GM18909 (cell line): ENCODE data around the gene SOHLH1.
"Not testable (repeated sequence)": the region's sequence is repeated elsewhere in the genome, so short reads cannot be mapped to it uniquely, and the experiment has no call there.

Experiments
- ATAC-seq: cut with Tn5 transposase; IDR thresholded peaks from one replicate; pipeline ENCODE4 v1.9.1; 2021; ENCODE audit warnings: mild to moderate bottlenecking; ENCODE audit not compliant: unreplicated experiment, poor library complexity

SOHLH1 gene

GRCh38 chr9:135687216-135687615 lies 12.1 kb downstream of the SOHLH1 start:
- no peak for ATAC-seq

GRCh38 chr9:135684691-135685090 lies 14.6 kb downstream of the SOHLH1 start:
- no peak for ATAC-seq

GRCh38 chr9:135683401-135684034 lies 15.8 kb downstream of the SOHLH1 start:
- no peak for ATAC-seq

GRCh38 chr9:135681161-135681560 lies 18.1 kb downstream of the SOHLH1 start:
- no peak for ATAC-seq

- ATAC-seq, result no peak
These were observed 19.2 kb downstream of the SOHLH1 start for GRCh38 chr9:135680056-135680455.

- no peak for ATAC-seq
These were observed 20.9 kb downstream of the SOHLH1 start for GRCh38 chr9:135678236-135679017.

GRCh38 chr9:135677641-135678168 lies 21.6 kb downstream of the SOHLH1 start:
- ATAC-seq, result no peak

GRCh38 chr9:135676891-135677290 lies 22.4 kb downstream of the SOHLH1 start:
- ATAC-seq, result no peak

GRCh38 chr9:135674977-135675376 lies 24.3 kb downstream of the SOHLH1 start:
- no peak for ATAC-seq

GRCh38 chr9:135673941-135674340 lies 25.3 kb downstream of the SOHLH1 start:
- ATAC-seq, result no peak

- ATAC-seq, result not testable (repeated sequence)
These were observed 26.5 kb downstream of the SOHLH1 start for GRCh38 chr9:135672786-135673185.

- ATAC-seq, result no peak
These were observed 27.7 kb downstream of the SOHLH1 start for GRCh38 chr9:135671591-135672041.

GRCh38 chr9:135670721-135671590 lies 28.3 kb downstream of the SOHLH1 start:
- ATAC-seq, result no peak

GRCh38 chr9:135669616-135670285 lies 29.5 kb downstream of the SOHLH1 start:
- ATAC-seq, result no peak

- ATAC-seq, result not testable (repeated sequence)
These were observed 30.3 kb downstream of the SOHLH1 start for GRCh38 chr9:135669018-135669417.

- ATAC-seq, result no peak
These were observed 31.7 kb downstream of the SOHLH1 start for GRCh38 chr9:135667463-135668001.

- no peak for ATAC-seq
These were observed 32.5 kb downstream of the SOHLH1 start for GRCh38 chr9:135666534-135667462.

- ATAC-seq, result no peak
These were observed 33.5 kb downstream of the SOHLH1 start for GRCh38 chr9:135665795-135666189.
